Right lobe of liver (tissue), 6 donors: ENCODE measurements around the gene PPP1R1C. TPM values are rescaled to one million over a fixed set of nuclear protein-coding genes. Genes with fewer than 3 reads are reported as not detected.

Source experiments
- ATAC-seq, 4 donors: fragments of 200-7000 bp; cut with Tn5 transposase; one replicate each; pipeline ENCODE4 v1.9.1; 2020; ENCODE audit warnings: mild to moderate bottlenecking in 4 of 4, moderate library complexity in 4 of 4
- DNase-seq, 3 donors: peaks; one replicate each; pipeline ENCODE4 v3.0.0-alpha.2; 2020
- H3K27ac ChIP-seq, 3 donors: fragments of 200-600 bp; one replicate each; pipeline ENCODE4 v1.8.0; 2022
- H3K27me3 ChIP-seq, 2 donors: fragments of 200-600 bp; one replicate each; pipeline ENCODE4 v1.8.0; 2022
- H3K36me3 ChIP-seq, 4 donors: fragments of 200-600 bp; sonication (generic) in 1 of 4; one replicate each; pipeline versions ENCODE4 v1.5.1 to v1.8.0; 2017 to 2022; ENCODE audit warnings: control low read depth in 1 of 4
- H3K4me1 ChIP-seq, 4 donors: fragments of 200-600 bp; sonication (generic) in 1 of 4; one replicate each; pipeline versions ENCODE4 v1.5.1 to v1.8.0; 2017 to 2022; ENCODE audit warnings: control low read depth in 1 of 4
- H3K4me3 ChIP-seq, 3 donors: fragments of 200-600 bp; one replicate each; pipeline ENCODE4 v1.8.0; 2022
- H3K9me3 ChIP-seq, 4 donors: fragments of 200-600 bp; sonication (generic) in 1 of 4; one replicate each; pipeline versions ENCODE4 v1.5.1 to v1.8.0; 2017 to 2022; ENCODE audit warnings: control low read depth in 1 of 4
- CTCF ChIP-seq, 4 donors: fragments of 200-600 bp in 3 of 4; fragments of 450-650 bp in 1 of 4; IDR thresholded peaks; one replicate each; pipeline versions ENCODE4 v1.5.1 to v1.8.0; 2016 to 2022; ENCODE audit warnings: antibody characterized with exemption in 4 of 4, mild to moderate bottlenecking in 2 of 4
- POLR2A ChIP-seq: fragments of 450-650 bp; IDR thresholded peaks from one replicate; pipeline ENCODE4 v1.6.1; 2017; ENCODE audit warnings: antibody characterized with exemption, mild to moderate bottlenecking
- WGBS: methylation state at CpG from one replicate; pipeline ENCODE4 v1.1.6; 2018; ENCODE audit warnings: low coverage, low lambda C conversion rate; ENCODE audit not compliant: insufficient coverage; ENCODE audit errors: missing lambda C conversion rate; 5-methylcytosine and 5-hydroxymethylcytosine counted together
- intact Hi-C, 2 donors: fragments of 100-400 bp; cut with DNase I; formaldehyde crosslinking; loops; one replicate each; pipeline versions ENCODE4 v1.11.2 to v1.14.1; 2022
- long read RNA-seq: library from polyadenylated mRNA; unstranded; transcript quantifications from one replicate; pipeline ENCODE4 v2.0.0, GENCODE V29; 2019
- total RNA-seq, 6 experiments: library from RNA; depleted of rRNA in 2 of 6; stranded (reverse); fragments of >200 nt in 2 of 6; fragmentation: NEBNext Ultra II Directional in 3 of 6; extraction: Animal tissue kit (Norgen Biotek cat#: 25700) in 3 of 6; gene quantifications; one replicate each; pipeline versions ENCODE4 v1.1.0 to v1.2.4, GENCODE V29; 2016 to 2023
- donor health status: DM: no; HTN: yes; CAD: no.
- donor health status: DM: no; HTN: no; CAD: no.
- donor health status: DM: no; HTN: no; CAD: no.
- donor health status: DM: no; HTN: yes; CAD: no.
- donor health status: DM: no; HTN: yes; CAD: no.

The PPP1R1C gene
- 10 to 100 TPM in 2 of 6 experiments, 1 to 10 TPM in 4; 1.8 to 22.2 (median 8.8) TPM for total RNA-seq
- long read RNA-seq, partial matches to known transcripts = 0 of 1 reads
- long read RNA-seq, other reads (novel, unspliced or antisense) = 0 of 1 reads

GRCh38 chr2:181985632-181986205 is at the start of gene PPP1R1C:
Gene PPP1R1C, plus strand, starts transcription at chr2:181985853. Its CDS starts 258 bp downstream, at chr2:181986111.
- TF ChIP-seq POLR2A = no peak
- no peak for TF ChIP-seq CTCF (IDR thresholded peaks at IDR 0.05)
- DNase-seq = no peak
- intact Hi-C loops = no loop called here
- Histone ChIP-seq H3K4me1 (no peaks in the 10 kb centered on the region), H3K9me3 (no peaks in the 10 kb centered on the region), H3K4me3 (no peak within 1 kb of the TSS), H3K27me3 (no peaks in the 10 kb centered on the region), H3K36me3 (no peaks in the 10 kb centered on the region), H3K27ac (no peak within 1 kb of the TSS)
- no peak for ATAC-seq
- whole genome bisulfite sequencing = 90% methylated on average over 5 of the region's 8 CpGs

DNA sequence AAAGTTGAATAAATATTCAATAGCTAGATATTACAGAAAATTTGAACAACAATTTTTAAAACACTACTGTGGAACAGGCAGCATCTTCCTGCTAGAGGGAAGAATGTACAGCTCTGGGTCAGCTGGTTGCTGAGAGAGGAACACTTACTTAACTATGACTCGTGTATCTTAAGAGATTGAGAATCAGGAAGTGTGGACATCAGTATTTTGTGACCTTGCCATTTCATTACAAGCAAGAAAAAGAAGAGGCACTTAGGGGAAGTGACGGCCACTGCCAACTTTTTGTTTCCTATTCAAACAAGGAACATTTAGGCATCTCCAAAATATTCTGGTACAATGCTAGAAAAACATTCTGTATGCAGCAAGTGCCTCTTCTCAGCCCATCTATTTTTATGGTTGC is 48.2 kb upstream of the PPP1R1C start:
- Histone ChIP-seq H3K4me3 (no peak overlapping the region), H3K36me3 (no peaks in the 10 kb centered on the region), H3K27me3 (no peaks in the 10 kb centered on the region), H3K9me3 (no peaks in the 10 kb centered on the region), H3K4me1 (no peaks in the 10 kb centered on the region), H3K27ac (no peak overlapping the region)
- ATAC-seq (peak; percentile 62 to 74 (median 66)), DNase-seq (no peak)
- WGBS = 36% methylated on average over 2 of the region's 2 CpGs
- TF ChIP-seq POLR2A (no peak), CTCF (IDR thresholded peaks at IDR 0.05) (no peak)
- intact Hi-C loops = no loop called here

DNA sequence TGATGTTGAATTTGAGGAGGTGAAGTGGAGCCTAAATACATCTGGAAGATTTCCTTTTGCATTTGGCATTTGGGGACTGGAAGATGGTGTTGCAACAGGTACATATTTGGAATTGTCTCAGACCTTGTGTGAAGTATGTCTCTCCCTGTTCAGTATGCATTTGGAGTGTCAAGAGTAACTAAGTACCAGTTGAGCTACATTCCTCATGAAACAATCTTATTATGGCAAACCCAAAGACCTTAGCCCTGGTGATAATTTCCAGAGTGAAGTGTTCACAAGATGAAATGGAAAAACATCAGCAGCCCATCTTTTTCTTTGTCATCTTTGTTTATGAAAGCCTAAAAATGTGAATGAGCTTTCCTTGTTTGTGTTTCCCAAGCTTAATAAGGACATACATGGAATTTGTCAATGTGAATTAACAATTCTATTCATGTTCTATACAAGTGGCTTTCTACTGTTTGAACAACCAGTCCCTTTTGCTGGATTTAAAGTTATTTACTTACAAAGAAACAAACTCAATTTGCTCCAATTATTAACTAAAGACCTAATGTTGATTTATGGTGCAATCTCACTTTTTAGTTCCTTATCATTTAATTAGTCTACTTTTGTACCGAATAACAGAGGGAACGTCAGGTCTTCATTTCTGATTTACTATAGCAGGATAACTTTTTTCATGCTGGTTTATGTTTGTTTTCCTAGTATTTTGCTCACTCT is 42.1 kb upstream of the PPP1R1C start:
- TF ChIP-seq CTCF (IDR thresholded peaks at IDR 0.05) (no peak), POLR2A (no peak)
- H3K4me1 ChIP-seq = peaks cover 0 to 23% (median 9%) of the 10 kb centered on the region in 4 donors
- H3K36me3 ChIP-seq = no peaks in the 10 kb centered on the region
- WGBS = 37% methylated on average over 2 of the region's 2 CpGs
- no peaks in the 10 kb centered on the region for H3K9me3 ChIP-seq
- peak; percentile 61 to 81 (median 70) for ATAC-seq
- peak overlapping the region in 2 of 3 donors; percentile 1 to 9 for H3K4me3 ChIP-seq
- intact Hi-C loops = no loop called here
- no peak for DNase-seq
- H3K27ac ChIP-seq = peak overlapping the region; percentile 12 to 80 (median 56)
- no peaks in the 10 kb centered on the region for H3K27me3 ChIP-seq

- WGBS = 49% methylated on average over 5 of the region's 5 CpGs
- Histone ChIP-seq H3K27me3 (no peaks in the 10 kb centered on the region), H3K4me1 (peaks cover 0 to 23% (median 9%) of the 10 kb centered on the region in 4 donors), H3K4me3 (peak overlapping the region in 2 of 3 donors; percentile 1 to 9), H3K36me3 (no peaks in the 10 kb centered on the region), H3K9me3 (no peaks in the 10 kb centered on the region), H3K27ac (peak overlapping the region; percentile 12 to 80 (median 56))
- DNase-seq (no peak), ATAC-seq (peak; percentile 76 to 89 (median 86))
- no peak for TF ChIP-seq POLR2A
- no peak for TF ChIP-seq CTCF (IDR thresholded peaks at IDR 0.05)
- intact Hi-C loops = no loop called here
These were observed 41.3 kb upstream of the PPP1R1C start for GRCh38 chr2:181944164-181944913.
